ENCODE results near the gene GAREM2. TPM values are rescaled to one million over a fixed set of nuclear protein-coding genes. Genes with fewer than 3 reads are reported as not detected.

GAREM2 gene
- polyA plus RNA-seq (2012; ENCODE audit: insufficient read depth, insufficient read length, low read depth), result 3.7 TPM

- Histone ChIP-seq H3K27me3 (no peaks in the 10 kb centered on the region), H3K36me3 (no peaks in the 10 kb centered on the region), H3K4me3 (ENCODE audit: low read depth, low read length) (peak within 1 kb of the TSS; percentile 71), H3K4me1 (peaks cover 11% of the 10 kb centered on the region), H3K9me3 (no peaks in the 10 kb centered on the region)
- DNase-seq, result peak; percentile 40
- TF ChIP-seq, protein P1, sequence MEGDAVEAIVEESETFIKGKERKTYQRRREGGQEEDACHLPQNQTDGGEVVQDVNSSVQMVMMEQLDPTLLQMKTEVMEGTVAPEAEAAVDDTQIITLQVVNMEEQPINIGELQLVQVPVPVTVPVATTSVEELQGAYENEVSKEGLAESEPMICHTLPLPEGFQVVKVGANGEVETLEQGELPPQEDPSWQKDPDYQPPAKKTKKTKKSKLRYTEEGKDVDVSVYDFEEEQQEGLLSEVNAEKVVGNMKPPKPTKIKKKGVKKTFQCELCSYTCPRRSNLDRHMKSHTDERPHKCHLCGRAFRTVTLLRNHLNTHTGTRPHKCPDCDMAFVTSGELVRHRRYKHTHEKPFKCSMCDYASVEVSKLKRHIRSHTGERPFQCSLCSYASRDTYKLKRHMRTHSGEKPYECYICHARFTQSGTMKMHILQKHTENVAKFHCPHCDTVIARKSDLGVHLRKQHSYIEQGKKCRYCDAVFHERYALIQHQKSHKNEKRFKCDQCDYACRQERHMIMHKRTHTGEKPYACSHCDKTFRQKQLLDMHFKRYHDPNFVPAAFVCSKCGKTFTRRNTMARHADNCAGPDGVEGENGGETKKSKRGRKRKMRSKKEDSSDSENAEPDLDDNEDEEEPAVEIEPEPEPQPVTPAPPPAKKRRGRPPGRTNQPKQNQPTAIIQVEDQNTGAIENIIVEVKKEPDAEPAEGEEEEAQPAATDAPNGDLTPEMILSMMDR (IDR thresholded peaks at IDR 0.05; ENCODE audit: low read depth, low read length), result no peak
Observed at GRCh38 chr2:26172871-26173775, at the start of gene GAREM2. GAREM2 (plus strand) TSS chr2:26173088; CDS start chr2:26173221, 133 bp downstream.

GRCh38 chr2:26123426-26123825 lies 49.5 kb upstream of the GAREM2 start:
- peaks cover 19% of the 10 kb centered on the region for H3K36me3 ChIP-seq
- DNase-seq, result no peak

GRCh38 chr2:26126074-26126473 lies 46.8 kb upstream of the GAREM2 start:
- TF ChIP-seq, protein P1 (IDR thresholded peaks at IDR 0.05; ENCODE audit: low read depth, low read length), result no peak
- no peak for DNase-seq
- Histone ChIP-seq H3K4me3 (ENCODE audit: low read depth, low read length) (no peak overlapping the region), H3K4me1 (no peaks in the 10 kb centered on the region), H3K9me3 (no peaks in the 10 kb centered on the region), H3K36me3 (peaks cover 17% of the 10 kb centered on the region), H3K27me3 (no peaks in the 10 kb centered on the region; the same call in 1 of the 2 replicates)

More at GRCh38 chr2:26123426-26123825, 49.5 kb upstream of the GAREM2 start:
- Histone ChIP-seq H3K4me3 (ENCODE audit: low read depth, low read length) (no peak overlapping the region), H3K4me1 (peaks cover 6% of the 10 kb centered on the region), H3K9me3 (no peaks in the 10 kb centered on the region), H3K27me3 (no peaks in the 10 kb centered on the region; the same call in 1 of the 2 replicates)
- TF ChIP-seq, protein P1 (IDR thresholded peaks at IDR 0.05; ENCODE audit: low read depth, low read length), result no peak

GRCh38 chr2:26128176-26128575 lies 44.7 kb upstream of the GAREM2 start:
- no peaks in the 10 kb centered on the region for H3K9me3 ChIP-seq
- H3K27me3 ChIP-seq, result no peaks in the 10 kb centered on the region; the same call in 1 of the 2 replicates
- peaks cover 22% of the 10 kb centered on the region for H3K36me3 ChIP-seq
- no peak for DNase-seq
- no peak overlapping the region for H3K4me3 ChIP-seq (ENCODE audit: low read depth, low read length)
- H3K4me1 ChIP-seq, result no peaks in the 10 kb centered on the region
- TF ChIP-seq, protein P1 (IDR thresholded peaks at IDR 0.05; ENCODE audit: low read depth, low read length), result no peak

GRCh38 chr2:26130763-26131162 lies 42.1 kb upstream of the GAREM2 start:
- no peak for DNase-seq
- no peaks in the 10 kb centered on the region; the same call in 1 of the 2 replicates for H3K4me1 ChIP-seq
- no peak overlapping the region for H3K4me3 ChIP-seq (ENCODE audit: low read depth, low read length)
- H3K9me3 ChIP-seq, result no peaks in the 10 kb centered on the region
- H3K36me3 ChIP-seq, result peaks cover 37% of the 10 kb centered on the region
- no peaks in the 10 kb centered on the region for H3K27me3 ChIP-seq
- TF ChIP-seq, protein P1 (IDR thresholded peaks at IDR 0.05; ENCODE audit: low read depth, low read length), result no peak

DNA sequence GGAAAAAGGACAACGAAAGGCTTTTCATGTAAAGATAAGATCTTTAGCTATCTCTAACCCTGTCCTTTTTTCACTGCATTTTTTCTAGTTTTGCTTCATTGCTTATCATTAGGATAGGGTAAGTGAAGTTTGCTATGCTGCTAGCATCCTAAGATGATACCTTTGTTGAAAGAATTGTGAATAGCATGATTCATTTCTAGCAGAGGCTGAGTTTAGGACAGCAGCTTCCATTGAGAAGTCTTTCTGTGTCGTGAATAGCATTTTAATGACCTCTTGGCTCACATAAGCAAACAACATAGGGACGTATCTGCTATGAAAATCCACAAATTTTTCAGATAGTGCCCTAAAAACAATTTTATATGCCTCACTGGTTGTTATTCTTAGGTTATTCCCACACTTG lies 36.4 kb upstream of the GAREM2 start:
- Histone ChIP-seq H3K36me3 (peaks cover 40% of the 10 kb centered on the region), H3K27me3 (no peaks in the 10 kb centered on the region), H3K4me1 (no peaks in the 10 kb centered on the region; the same call in 1 of the 2 replicates), H3K4me3 (ENCODE audit: low read depth, low read length) (no peak overlapping the region), H3K9me3 (no peaks in the 10 kb centered on the region)
- DNase-seq, result no peak
- TF ChIP-seq, protein P1 (IDR thresholded peaks at IDR 0.05; ENCODE audit: low read depth, low read length), result no peak
